Activated T-helper 1 cell treated with anti-CD3 and anti-CD28 coated beads, Interleukin-12 subunit alpha, Interleukin-12 subunit beta, Interleukin-2, Interleukin-4 antibody, amounts not matched to agents 30 ng/mL and 10 ng/mL and 1 ng/mL, durations not matched to agents 14 hours and 24 hours and 36 hours (primary cell): ENCODE results near the gene MYBBP1A. TPM values are rescaled to one million over a fixed set of nuclear protein-coding genes. Genes with fewer than 3 reads are reported as not detected.

Source experiments
- DNase-seq: peaks from one replicate; pipeline ENCODE4 v3.0.0; 2021; ENCODE audit warnings: low spot score
- H3K27ac Mint-ChIP-seq: one replicate; pipeline ENCODE4 v1.8.0; 2021; ENCODE audit warnings: mild to moderate bottlenecking, mixed read lengths
- H3K27me3 Mint-ChIP-seq: one replicate; pipeline ENCODE4 v1.8.0; 2022; ENCODE audit warnings: mild to moderate bottlenecking, moderate library complexity, mixed read lengths; ENCODE audit not compliant: insufficient read depth
- H3K36me3 Mint-ChIP-seq: one replicate; pipeline ENCODE4 v1.8.0; 2021; ENCODE audit warnings: low read depth, mixed read lengths
- H3K4me1 Mint-ChIP-seq: one replicate; pipeline ENCODE4 v1.8.0; 2021; ENCODE audit warnings: low read depth, mixed read lengths
- H3K4me3 Mint-ChIP-seq: one replicate; pipeline ENCODE4 v1.8.0; 2021; ENCODE audit warnings: mild to moderate bottlenecking, moderate library complexity, mixed read lengths
- H3K9me3 Mint-ChIP-seq: one replicate; pipeline ENCODE4 v1.8.0; 2021; ENCODE audit warnings: mixed read lengths
- intact Hi-C: fragments of 100-400 bp; cut with micrococcal nuclease; formaldehyde crosslinking; loops from one replicate; pipeline ENCODE4 v1.15.1; 2024
- total RNA-seq: library from RNA; stranded (reverse); gene quantifications from 2 replicates; pipeline ENCODE4 v1.2.3, GENCODE V29; 2022

MYBBP1A gene
- total RNA-seq, 1 donor from 2014 or later: 195 TPM

DNA sequence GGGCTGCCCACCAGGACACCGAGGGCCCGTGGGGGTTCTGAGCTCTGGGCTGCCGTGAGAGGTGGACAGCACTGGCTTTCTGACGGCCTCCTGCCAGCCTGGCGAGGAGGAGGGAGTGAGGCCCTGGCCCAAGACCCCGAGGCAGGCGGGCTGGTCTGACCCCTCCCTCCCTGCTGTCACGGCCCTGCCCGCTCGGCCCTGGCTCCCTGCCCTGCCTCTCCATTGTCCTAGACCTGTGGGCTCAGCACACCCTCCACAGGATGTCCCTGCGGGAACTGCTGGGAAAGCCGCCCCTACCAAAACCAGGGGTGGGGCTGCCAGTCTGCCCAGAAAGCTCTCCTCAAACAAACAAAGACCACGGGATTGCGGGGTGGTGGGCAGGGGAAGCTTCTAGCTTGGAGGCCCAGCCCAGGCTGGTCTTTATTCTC is 35.8 kb downstream of the MYBBP1A start:
- Mint-ChIP-seq H3K4me1 (no peaks in the 10 kb centered on the region), H3K27me3 (no peaks in the 10 kb centered on the region), H3K4me3 (no peak overlapping the region), H3K9me3 (no peaks in the 10 kb centered on the region), H3K36me3 (no peaks in the 10 kb centered on the region), H3K27ac (no peak overlapping the region)
- no peak for DNase-seq
- intact Hi-C loops: no loop called here

DNA sequence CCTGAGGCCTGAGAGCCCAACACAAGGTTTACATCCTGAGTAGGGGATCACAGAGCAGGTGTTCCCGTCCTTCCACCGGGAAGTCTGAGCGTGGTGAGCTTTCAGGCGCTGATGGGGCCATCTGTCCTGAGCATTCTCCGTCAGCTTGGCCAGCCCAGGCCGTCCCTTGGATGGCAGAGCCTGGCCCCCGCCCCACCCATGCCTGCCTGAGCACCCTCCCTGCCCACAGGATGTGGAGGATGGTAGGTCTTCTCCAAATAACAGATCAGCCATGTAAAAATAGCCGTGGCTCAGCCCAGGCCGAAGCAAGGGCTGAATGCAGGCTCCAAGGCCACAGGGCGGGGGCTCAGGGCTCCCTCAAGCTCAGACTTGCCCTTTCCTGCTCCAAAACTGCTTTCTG is 36.3 kb downstream of the MYBBP1A start:
- intact Hi-C loops: no loop called here
- H3K9me3 Mint-ChIP-seq: no peaks in the 10 kb centered on the region
- DNase-seq: no peak
- H3K27me3 Mint-ChIP-seq: no peaks in the 10 kb centered on the region
- no peaks in the 10 kb centered on the region for H3K4me1 Mint-ChIP-seq
- no peaks in the 10 kb centered on the region for H3K36me3 Mint-ChIP-seq
- H3K4me3 Mint-ChIP-seq: no peak overlapping the region
- H3K27ac Mint-ChIP-seq: no peak overlapping the region

DNA sequence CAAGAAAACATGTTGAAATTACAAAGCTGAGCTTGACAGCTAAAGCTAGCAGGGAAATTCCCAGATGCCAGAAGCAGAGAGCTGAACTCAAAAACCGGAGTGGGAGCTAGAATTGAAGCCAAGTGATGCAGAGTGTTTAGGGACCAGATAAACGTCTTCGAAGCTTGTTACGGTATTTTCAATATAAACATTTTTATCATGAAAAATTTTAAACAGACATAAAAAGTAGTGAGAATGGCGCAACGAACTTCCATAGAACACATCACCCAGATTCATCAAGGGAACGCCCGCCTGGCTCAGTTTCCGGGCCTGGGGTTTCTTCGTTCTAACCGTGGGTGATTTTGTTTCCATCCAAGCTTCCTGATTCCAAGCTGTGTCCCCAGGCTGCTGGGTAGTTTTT is 38.4 kb downstream of the MYBBP1A start:
- no peak overlapping the region for H3K4me3 Mint-ChIP-seq
- no peaks in the 10 kb centered on the region for H3K4me1 Mint-ChIP-seq
- no peaks in the 10 kb centered on the region for H3K27me3 Mint-ChIP-seq
- no peak overlapping the region for H3K27ac Mint-ChIP-seq
- intact Hi-C loops: no loop called here
- DNase-seq: no peak
- H3K36me3 Mint-ChIP-seq: no peaks in the 10 kb centered on the region
- no peaks in the 10 kb centered on the region for H3K9me3 Mint-ChIP-seq

DNA sequence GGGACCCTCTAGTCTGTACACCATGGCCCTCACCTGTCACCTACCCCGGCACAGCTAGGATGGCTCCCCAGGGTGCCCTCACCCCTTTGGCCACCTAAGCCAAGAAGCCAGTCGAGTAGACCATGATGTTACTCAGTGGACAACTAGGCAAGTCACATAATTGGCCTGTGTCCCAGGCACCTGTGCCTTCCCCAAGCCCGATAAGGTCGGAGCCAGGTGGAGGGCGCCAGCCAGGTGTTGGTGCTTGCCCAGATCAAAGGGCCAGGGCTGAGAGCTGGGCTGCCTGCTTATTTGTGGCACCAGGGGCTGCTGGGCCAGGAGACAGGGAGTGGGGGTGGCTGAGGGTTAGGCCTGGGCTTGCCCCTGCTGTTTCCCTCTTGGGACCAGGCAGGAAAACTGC is 39.7 kb downstream of the MYBBP1A start:
- intact Hi-C loops: no loop called here
- no peak for DNase-seq
- Mint-ChIP-seq H3K36me3 (no peaks in the 10 kb centered on the region), H3K27me3 (peaks cover 4% of the 10 kb centered on the region), H3K4me1 (peaks cover 5% of the 10 kb centered on the region), H3K9me3 (no peaks in the 10 kb centered on the region), H3K4me3 (no peak overlapping the region), H3K27ac (no peak overlapping the region)

DNA sequence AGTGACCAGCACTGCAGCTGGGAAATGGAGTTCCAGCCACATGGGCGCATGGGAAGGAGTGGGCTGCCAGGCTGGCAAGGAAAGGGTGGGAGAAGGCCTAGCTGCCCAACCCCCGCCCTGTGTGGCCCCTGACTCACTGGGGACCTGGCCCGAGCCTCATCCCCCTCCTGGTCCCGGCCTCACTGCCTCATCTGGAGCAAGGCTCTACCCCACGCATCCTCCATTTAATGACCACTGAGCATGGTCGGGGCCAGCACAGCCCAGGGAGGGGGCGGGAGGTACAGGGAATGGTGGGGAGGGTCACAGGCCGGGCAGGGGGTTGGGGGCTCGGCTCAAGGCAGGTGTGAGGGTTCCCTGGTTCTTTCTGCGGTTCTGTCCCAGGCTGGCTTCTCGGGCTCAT is 40.4 kb downstream of the MYBBP1A start:
- Mint-ChIP-seq H3K9me3 (no peaks in the 10 kb centered on the region), H3K27ac (no peak overlapping the region), H3K4me1 (peaks cover 7% of the 10 kb centered on the region), H3K4me3 (no peak overlapping the region), H3K27me3 (peaks cover 4% of the 10 kb centered on the region), H3K36me3 (no peaks in the 10 kb centered on the region)
- DNase-seq: no peak
- intact Hi-C loops: no loop called here

DNA sequence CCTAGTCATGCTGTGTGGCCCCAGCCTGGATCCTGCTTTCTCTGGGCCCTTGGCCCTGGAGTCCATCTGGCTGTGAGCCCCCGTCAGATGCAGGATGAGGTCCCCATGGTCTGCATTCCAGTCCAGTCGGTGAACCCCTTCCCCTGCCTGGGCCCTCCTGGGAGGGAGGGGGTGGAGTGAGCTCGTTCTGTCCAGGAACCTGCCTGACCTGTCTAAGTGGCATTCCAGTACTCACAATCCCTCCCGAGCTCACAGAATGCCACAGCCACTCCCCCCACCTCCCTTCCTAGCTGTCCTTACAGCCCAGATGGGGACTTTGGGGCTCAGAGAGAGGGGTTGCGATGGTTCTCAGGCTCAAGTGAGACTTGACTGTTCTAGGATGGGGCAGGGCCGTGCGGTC is 41.0 kb downstream of the MYBBP1A start:
- no peak for DNase-seq
- peaks cover 4% of the 10 kb centered on the region for H3K27me3 Mint-ChIP-seq
- H3K4me1 Mint-ChIP-seq: peaks cover 12% of the 10 kb centered on the region
- H3K9me3 Mint-ChIP-seq: no peaks in the 10 kb centered on the region
- H3K36me3 Mint-ChIP-seq: no peaks in the 10 kb centered on the region
- intact Hi-C loops: no loop called here
- H3K27ac Mint-ChIP-seq: no peak overlapping the region
- H3K4me3 Mint-ChIP-seq: no peak overlapping the region

DNA sequence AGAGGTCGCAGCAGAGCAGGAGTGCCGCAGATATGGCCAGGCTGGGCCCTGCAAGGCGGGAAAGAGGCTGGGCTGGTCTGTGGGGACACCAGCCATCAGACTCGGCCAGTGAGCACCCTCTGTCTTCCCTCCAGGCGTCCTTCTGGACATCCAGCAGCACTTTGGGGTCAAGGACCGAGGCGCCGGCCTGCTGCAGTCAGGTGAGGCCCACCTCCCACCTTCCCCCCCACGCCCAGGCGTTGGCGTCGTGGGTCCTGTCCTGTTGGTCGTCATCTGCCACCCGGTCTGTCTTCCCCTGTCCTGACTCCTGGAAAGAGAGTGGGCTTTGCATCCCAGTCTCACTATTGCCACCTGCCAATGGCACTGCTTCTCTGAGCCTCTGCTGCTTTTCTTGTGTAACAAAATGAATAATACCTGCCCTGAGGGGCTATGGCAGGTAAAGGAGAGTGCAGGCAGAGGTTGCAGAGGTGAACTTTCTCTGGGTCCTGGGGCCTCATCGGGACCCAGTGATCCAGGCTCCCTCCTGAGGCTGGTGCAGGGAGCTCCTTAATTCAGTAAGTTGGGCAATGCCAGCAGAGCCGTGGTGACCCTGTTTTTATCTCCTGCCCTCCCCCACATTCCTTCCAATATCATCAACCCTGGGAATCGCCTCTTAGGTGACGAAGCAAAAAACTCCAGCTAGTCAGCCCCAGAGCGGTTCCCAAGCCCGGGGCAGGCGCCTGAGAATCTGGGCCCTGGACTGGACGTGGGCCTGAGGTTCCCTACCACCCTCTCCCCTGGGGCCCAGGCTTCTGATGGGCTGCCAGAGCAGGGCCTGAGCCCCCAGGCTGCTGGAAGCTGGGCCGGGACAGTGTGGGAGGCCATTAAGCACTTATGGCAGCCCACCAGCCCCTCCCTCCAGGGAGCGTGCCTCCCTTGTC is 41.8 kb downstream of the MYBBP1A start:
- intact Hi-C loops: no loop called here
- Mint-ChIP-seq H3K36me3 (no peaks in the 10 kb centered on the region), H3K4me1 (peaks cover 21% of the 10 kb centered on the region), H3K9me3 (no peaks in the 10 kb centered on the region), H3K27ac (no peak overlapping the region), H3K4me3 (no peak overlapping the region), H3K27me3 (peaks cover 4% of the 10 kb centered on the region)
- DNase-seq: no peak

DNA sequence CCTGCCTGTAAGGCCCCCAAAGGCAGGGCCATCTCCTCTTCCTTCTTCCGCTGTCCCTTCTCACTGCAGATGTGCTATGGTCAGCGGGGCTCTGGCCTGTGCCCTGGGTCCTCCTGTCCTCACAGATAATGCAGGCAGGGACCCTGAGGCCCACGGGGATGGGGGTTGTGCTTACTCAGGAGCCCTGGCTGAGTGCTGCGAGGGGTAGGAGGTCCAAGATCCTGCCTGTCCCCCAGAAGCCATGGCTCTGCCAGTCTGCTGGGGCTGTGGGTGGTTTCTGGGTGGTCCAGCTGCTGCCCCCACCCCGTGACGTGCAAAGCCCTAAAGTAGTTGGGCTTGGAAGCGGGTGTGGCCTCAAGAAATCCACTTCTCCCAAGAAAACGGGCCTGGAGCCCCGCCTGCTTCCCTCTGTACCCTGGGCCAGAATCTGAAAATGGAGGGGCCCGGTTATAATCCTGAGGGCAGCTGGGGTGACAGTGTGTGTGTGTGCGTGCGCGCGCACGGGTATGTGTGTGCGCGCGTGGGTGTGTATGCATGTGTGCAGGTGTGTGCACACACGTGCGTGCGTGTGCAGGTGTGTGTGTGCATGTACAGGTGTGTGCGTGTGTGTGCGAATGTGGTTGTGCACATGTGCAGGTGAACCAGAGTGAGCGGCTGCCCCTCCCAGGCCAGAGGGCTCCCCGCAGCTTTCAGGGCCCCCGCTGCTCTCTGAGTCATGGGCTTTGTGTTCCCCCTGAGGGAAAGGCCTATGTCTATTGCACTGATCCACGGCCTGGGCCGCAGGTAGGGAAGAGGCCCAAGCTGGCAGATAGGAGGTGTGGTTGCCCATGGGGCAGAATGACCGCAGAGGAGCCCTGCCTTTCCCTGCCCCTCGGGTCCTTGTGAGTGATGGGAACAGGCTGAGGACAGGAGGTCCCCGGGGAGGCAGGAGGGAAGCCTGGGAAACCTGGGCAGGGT is 42.8 kb downstream of the MYBBP1A start:
- no peaks in the 10 kb centered on the region for H3K9me3 Mint-ChIP-seq
- H3K27me3 Mint-ChIP-seq: peaks cover 4% of the 10 kb centered on the region
- H3K27ac Mint-ChIP-seq: no peak overlapping the region
- H3K36me3 Mint-ChIP-seq: no peaks in the 10 kb centered on the region
- H3K4me3 Mint-ChIP-seq: no peak overlapping the region
- H3K4me1 Mint-ChIP-seq: peaks cover 24% of the 10 kb centered on the region
- no peak for DNase-seq
- intact Hi-C loops: no loop called here

DNA sequence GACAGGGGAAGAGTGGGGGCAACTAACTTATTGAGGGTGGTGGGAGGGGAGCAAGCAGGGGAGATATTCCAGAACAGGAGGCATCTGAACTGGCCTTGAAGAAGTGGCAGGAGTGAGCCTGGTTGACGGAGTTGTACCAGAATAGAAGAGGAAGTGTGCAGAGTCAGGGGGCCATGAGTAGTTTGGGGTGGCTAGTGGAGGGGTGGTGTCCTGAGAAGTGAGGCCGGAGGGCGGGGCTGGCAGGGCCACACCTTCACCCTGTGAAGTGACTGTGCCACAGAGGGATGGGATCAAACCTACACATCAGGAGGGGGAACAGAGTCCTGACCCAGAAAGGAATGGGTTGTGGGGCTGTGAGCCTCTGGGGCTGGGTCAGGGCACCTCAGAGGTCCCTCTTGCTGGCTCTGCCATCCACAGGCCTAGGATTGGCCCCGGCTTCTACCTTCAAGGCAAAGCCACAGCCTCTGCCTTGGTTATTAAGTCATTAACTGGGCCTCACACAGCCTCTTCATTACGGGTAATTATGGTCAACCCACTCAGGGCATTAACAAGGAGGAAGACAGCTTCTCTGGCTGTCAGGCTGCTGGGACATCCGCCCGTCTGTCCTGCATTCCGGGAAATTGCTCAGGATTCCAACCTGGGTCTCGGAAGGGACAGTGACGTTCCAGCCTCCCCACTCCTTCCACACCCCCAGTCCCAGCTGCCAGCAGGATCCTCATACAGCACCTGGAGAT is 43.8 kb downstream of the MYBBP1A start:
- peaks cover 4% of the 10 kb centered on the region for H3K27me3 Mint-ChIP-seq
- no peak for DNase-seq
- intact Hi-C loops: no loop called here
- peaks cover 24% of the 10 kb centered on the region for H3K4me1 Mint-ChIP-seq
- H3K36me3 Mint-ChIP-seq: no peaks in the 10 kb centered on the region
- no peak overlapping the region for H3K27ac Mint-ChIP-seq
- H3K4me3 Mint-ChIP-seq: no peak overlapping the region
- H3K9me3 Mint-ChIP-seq: no peaks in the 10 kb centered on the region

DNA sequence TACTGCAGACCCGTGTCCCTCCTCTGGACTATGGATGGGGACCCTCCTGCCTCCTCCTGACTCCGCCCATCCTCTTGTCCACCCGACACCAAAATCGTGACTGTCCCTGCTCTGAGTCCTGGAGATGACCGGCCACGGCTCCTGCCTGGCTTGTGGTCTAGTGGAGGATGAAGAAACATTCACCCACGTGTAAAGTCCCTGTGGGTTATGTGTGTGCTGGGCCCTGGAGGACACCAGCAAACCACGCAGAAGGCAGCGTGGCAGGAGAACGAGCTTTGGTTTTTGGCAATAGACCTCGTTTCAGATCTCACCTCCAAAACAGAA is 44.6 kb downstream of the MYBBP1A start:
- no peak overlapping the region for H3K4me3 Mint-ChIP-seq
- no peak for DNase-seq
- H3K9me3 Mint-ChIP-seq: no peaks in the 10 kb centered on the region
- H3K4me1 Mint-ChIP-seq: peaks cover 24% of the 10 kb centered on the region
- no peak overlapping the region for H3K27ac Mint-ChIP-seq
- no peaks in the 10 kb centered on the region for H3K36me3 Mint-ChIP-seq
- intact Hi-C loops: no loop called here
- H3K27me3 Mint-ChIP-seq: peaks cover 4% of the 10 kb centered on the region

DNA sequence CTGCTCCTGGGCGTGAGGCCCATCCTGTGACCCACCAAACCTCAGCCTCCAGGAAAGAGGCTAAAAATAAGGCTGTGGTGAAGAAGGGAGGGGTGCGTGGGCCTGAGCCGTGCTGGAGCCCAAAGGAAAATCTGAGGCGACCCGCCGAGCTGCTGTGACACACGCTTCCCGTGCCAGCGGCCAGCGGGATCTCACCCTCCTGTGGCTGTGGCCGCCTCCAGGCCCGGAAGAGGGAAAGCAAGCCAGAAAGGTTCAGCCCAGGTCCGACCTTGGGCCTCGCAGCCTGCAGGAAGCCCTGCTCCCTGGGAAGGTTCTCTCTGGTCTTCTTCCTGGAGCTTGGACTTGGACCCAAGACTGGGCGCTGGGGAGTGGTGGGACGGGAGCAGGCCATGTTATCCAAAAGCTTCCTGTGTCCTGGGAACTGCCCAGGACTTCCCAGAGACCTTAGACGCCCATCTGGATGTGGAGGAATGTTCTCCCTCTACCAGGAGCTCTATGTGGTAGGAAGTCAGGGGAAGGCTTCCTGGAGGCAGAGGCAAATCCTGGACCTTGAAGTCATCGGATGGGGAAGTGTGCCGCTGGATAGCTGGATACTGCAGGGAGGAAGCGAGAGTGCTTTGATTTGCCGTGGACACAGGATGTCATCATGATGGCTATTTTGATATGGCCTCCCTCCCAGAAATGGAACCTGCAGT is 45.1 kb downstream of the MYBBP1A start:
- no peak for DNase-seq
- peaks cover 4% of the 10 kb centered on the region for H3K27me3 Mint-ChIP-seq
- H3K36me3 Mint-ChIP-seq: no peaks in the 10 kb centered on the region
- no peak overlapping the region for H3K4me3 Mint-ChIP-seq
- H3K9me3 Mint-ChIP-seq: no peaks in the 10 kb centered on the region
- no peak overlapping the region for H3K27ac Mint-ChIP-seq
- intact Hi-C loops: loop anchor here (1.0 kb wide), 1 partner anchor 12 kb away; the partner anchor contains the start of gene SPNS2
- H3K4me1 Mint-ChIP-seq: peaks cover 26% of the 10 kb centered on the region

DNA sequence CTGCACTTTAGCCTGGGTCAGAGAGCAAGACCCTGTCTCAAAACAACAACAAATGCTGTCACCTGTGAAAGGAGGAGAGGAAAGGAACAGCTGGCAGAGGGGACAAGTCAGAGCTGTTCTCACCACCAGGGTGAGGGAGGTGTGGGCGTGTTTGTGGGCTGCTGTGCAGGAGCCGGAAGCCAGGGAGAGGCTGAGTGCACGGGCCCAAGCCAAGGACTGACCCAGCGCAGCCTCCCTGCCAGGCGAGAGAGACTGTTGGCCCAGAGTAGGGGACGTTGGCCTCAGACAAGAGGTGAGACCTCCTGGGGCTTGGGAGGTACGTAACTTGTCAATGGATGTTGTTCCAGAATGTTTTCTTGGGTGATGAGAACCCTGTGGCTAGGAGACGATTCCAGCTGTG is 45.8 kb downstream of the MYBBP1A start:
- no peak overlapping the region for H3K4me3 Mint-ChIP-seq
- intact Hi-C loops: loop anchor here (1.0 kb wide), 1 partner anchor 11 kb away; the partner anchor contains the start of gene SPNS2
- peaks cover 6% of the 10 kb centered on the region for H3K27me3 Mint-ChIP-seq
- no peaks in the 10 kb centered on the region for H3K36me3 Mint-ChIP-seq
- H3K4me1 Mint-ChIP-seq: peaks cover 33% of the 10 kb centered on the region
- no peaks in the 10 kb centered on the region for H3K9me3 Mint-ChIP-seq
- peak overlapping the region; percentile 62 for H3K27ac Mint-ChIP-seq
- DNase-seq: no peak
